Lower leg skin (tissue), 3 donors: ENCODE measurements around the gene CITED2.

Source experiments
- CTCF ChIP-seq, 3 donors: fragments of 450-650 bp; IDR thresholded peaks; one replicate each; pipeline ENCODE4 v1.5.1; 2016; ENCODE audit warnings: antibody characterized with exemption in 3 of 3, mild to moderate bottlenecking in 3 of 3, moderate library complexity in 2 of 3
- POLR2A ChIP-seq, 2 donors: fragments of 450-650 bp; IDR thresholded peaks; one replicate each; pipeline ENCODE4 v1.6.1; 2016 to 2017; ENCODE audit warnings: antibody characterized with exemption in 2 of 2, mild to moderate bottlenecking in 1 of 2, moderate library complexity in 1 of 2

- no peak for TF ChIP-seq CTCF (IDR thresholded peaks at IDR 0.05)
- no peak for TF ChIP-seq POLR2A (IDR thresholded peaks at IDR 0.05)
Observed at GRCh38 chr6:139402876-139403386, 28.5 kb upstream of the CITED2 start.
